CD4-positive, alpha-beta T cell treated with Interleukin-4 for 4 hours (primary cell): ENCODE data around the gene MRPS7.
"Not testable (repeated sequence)": the region's sequence is repeated elsewhere in the genome, so short reads cannot be mapped to it uniquely, and the experiment has no call there.

Experiments used
- DNase-seq: peaks from one replicate; pipeline ENCODE4 v3.0.0-alpha.2; 2020

Gene MRPS7

DNA sequence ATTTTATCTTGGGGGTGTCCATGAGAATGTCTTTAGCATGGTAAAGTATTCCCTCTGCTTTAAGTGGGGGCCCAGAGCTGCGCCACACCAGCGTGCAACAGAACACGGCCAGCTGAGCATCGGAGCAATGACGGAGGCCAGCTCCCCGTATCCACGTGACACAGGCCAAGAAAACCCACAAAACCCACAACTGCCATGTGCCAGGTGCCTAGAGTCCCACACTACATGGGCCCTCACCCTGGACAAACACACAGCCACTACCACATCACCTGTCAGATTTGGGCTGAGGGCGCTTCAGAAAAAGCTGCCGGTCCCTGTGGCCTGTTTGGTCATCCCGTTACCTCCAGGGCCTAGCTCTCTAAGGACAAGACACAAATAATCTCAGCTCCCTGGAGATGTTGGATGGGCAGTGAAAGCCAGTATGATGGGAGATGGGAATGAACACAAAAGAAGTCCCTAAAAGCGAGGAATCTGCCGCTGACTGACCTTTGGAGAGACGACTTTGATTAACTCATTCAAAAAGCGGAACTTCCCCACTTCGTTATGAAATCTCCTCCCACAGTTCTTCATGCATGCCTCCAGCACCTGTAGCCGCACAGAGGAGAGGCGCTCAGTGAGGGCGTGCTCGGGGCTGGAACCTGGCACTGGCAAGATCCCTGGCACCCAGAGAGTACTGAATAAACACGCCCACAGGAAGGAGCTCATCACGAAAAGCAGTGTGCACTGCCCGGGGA lies 17.4 kb upstream of the MRPS7 start:
- DNase-seq, result no peak

DNA sequence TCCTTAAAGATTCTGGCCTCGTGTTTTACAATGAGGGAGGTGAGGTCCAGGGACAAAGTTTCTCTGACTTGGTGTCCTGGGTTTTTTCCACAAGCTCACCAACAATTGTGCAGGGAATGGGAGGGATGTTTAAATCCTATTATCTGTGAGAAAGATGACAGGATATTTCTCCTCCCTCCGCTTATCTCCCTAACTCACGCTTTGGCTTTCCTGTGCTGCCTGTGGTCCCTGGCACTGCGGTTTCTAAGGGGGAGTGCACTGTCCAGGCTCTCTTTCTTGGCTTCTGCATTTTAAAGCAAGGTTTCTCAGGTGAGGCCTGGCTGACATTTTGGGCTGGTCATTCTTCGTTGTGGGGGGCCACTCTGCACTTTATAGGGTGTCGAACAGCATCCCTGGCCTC lies 16.7 kb upstream of the MRPS7 start:
- DNase-seq, result no peak

DNA sequence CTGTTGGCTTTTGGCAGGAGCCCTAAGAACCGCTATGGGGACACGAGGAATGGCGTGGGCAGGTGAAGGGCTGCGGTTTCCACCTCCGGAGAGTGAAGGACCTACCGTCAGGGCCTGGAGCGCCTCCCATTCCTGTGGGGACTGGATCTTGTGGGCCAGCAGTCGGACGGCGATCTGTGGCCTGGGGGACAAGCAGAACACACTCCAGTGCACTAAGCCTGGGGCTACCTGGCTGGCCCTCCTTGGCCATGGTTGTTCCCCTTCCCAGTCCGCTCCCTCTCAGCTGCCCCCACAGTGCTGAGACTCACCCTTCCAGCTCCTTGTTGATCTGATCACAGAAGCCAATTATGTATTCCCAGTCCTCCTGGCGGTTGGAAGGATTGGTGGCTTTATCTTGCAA lies 15.3 kb upstream of the MRPS7 start:
- no peak for DNase-seq

DNA sequence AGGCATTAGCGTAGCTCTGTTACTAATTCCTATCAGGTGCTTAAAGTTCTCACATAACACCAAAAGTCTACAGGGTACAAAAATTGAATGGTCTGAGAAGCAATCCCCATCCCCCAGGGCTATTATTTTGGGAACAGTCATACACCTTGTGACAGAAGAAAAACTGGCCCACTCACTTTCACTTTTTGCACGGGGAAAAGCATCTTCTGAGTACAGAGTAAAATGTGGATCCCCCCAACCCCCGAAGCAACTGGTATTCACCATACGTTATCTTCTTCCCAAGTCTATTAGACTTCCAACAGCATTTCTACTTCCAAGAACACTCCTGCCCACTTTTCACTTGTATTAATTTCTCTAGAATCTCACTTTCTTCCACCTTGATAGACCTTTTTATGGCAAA lies 12.1 kb upstream of the MRPS7 start:
- no peak for DNase-seq

DNA sequence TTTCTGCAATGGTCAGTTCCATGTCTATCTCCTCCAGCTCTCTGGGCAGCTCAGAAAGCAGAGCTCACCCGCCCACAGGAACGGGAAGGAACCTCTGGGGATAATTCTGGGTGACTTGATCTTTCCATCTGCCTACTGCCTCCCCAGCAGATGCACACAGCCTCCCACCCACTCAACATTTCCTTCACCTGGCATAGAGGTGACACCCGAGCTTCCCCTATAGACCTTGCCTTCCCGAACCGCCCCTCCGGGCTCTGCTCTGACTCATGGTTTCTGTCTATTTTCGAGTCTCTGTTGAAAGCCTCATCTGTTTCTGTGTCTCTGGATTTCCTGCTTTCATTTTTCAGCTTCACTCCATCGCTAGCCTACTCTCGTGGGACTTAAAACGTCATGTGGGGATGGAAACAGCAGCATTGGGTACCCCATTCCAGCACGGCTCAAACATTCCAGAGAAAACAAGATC lies 11.6 kb upstream of the MRPS7 start:
- DNase-seq, result peak; percentile 71

DNA sequence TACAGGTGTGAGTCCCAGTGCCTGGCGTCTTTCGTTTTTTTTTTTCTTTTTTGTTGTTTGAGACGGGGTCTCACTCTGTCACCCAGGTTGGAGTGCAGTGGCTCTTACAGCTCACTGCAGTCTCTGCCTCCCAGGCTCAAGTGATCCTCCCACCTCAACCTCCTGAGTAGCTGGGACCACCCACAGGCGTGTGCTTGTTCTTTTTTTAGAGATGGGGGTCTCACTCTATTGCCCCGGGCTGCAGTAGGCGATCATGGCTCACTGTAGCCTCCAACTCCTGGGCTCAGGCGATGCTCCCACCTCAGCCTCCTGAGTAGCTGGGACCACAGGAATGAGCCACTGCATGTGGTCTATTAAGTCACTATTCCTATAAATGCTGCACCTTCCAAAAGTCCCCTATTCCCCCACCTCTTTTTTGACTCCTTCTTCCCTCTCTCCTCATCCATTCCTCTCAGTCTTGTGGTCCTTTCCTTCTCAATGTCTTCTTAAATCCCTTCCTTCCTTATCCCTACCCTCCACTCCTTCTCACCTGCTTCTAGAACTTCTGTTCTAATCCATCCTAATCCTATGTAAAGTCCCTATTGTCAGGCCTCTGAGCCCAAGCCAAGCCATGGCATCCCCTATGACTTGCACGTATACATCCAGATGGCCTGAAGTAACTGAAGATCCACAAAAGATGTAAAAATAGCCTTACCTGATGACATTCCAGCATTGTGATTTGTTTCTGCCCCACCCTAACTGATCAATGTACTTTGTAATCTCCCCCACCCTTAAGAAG lies 9.5 kb upstream of the MRPS7 start:
- no peak for DNase-seq

DNA sequence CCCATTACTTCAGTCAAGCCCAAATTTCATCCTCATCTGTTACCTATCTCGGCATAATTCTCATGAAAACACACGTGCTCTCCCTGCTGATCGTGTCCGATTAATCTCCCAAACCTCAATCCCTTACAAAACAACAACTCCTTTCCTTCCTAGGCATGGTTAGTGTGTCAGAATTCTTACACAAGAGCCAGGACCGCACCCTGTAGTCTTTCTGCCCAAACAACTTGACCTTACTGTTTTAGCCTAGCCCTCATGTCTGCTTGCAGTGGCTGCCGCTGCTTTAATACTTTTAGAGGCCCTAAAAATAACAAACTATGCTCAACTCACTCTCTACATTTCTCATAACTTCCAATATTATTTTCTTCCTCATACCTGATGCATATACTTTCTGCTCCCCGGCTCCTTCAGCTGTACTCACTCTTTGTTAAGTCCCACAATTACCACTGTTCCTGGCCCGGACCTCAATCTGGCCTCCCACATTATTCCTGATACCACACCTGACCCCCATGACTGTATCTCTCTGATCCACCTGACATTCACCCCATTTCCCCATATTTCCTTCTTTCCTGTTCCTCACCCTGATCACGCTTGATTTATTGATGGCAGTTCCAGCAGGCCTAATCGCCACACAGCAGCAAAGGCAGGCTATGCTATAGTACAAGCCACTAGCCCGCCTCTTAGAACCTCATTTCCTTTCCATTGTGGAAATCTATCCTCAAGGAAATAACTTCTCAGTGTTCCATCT lies 5.6 kb upstream of the MRPS7 start:
- not testable (repeated sequence) for DNase-seq

DNA sequence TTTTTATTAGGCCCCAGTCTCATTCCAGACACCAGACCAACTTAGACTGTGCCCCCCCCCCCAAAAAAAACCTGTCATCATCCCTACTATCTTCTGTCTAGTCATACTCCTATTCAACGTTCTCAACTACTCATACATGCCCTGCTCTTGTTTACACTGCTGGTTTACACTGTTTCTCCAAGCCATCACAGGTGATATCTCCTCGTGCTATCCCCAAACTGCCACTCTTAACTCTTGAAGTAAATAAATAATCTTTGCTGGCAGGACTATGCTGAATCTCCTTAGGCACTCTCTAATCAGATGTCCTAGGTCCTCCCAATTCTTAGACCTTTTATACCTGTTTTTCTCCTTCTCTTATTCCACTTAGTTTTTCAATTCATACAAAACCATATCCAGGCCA lies 4.5 kb upstream of the MRPS7 start:
- not testable (repeated sequence) for DNase-seq

DNA sequence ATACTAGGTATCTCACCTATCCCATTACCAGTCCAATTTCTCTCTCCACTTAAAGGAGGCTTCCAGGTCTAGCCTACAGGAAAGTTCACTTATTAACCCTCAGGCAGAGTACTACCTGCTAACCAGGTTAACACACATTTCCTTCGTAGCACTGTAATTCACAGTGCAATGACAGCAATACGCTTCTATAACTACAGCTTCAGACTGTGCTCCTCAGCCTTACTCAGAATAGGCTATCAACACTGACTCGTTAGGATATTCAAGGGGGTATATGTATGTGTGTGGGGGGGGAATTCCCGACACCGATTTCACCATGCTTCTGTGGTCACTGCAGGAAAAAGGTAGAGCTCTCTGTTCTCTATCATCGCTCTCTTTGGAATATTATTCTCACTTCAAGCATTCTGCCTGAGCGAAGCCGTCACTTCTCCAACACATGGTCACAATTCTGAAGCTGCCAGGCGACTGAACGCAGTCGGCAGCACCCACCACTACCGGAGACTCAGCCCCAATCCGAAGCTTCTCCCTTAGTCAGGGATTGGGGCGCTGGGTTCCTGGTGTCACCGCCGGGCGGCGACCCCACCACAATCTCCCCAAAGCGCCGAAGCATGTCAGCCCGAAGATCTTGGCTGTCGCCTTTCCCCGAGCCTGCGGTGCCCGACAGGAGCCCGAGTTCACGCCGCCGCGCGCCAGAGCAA lies 891 bp upstream of the MRPS7 start:
- DNase-seq, result peak; percentile 60

DNA sequence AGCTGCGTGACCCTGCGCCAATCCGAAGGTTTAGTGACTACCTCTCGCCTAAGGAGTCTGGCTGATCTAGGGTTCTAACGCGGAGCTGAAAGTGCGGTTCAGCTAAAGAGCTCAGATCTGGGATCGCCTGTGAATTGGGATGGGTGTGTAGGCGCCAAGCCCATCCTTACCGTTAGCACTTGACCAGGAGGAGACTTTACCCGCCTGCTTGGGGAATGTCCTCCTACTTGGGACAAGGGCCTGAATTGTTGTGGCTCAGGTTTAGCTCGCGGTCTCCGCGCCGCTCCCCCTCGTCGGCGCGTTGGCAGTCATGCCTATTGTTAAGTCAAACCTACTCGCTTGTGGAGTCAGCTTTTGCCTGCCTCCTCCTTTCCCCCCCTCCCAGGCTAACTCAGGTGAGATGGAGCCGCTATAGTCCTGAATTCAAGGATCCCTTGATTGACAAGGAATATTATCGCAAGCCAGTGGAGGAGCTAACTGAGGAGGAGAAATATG lies 480 bp downstream of the MRPS7 start:
- DNase-seq, result no peak

DNA sequence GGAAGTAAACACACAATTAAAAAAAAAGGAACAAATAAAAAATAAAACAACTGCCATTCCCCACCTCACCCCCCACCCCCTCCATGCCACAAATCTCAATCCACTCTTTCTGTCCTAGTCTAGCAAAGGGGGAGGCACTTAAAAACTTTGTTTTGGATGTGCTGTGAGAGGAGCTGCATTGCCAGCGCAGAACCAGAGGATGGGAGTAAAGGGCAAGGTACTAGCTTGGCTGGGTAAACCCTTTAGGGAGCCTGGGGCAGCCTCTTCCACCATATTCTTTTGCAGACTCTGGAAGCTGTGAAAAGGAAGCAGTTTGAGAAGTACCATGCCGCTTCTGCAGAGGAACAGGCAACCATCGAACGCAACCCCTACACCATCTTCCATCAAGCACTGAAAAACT lies 1.4 kb downstream of the MRPS7 start:
- no peak for DNase-seq

DNA sequence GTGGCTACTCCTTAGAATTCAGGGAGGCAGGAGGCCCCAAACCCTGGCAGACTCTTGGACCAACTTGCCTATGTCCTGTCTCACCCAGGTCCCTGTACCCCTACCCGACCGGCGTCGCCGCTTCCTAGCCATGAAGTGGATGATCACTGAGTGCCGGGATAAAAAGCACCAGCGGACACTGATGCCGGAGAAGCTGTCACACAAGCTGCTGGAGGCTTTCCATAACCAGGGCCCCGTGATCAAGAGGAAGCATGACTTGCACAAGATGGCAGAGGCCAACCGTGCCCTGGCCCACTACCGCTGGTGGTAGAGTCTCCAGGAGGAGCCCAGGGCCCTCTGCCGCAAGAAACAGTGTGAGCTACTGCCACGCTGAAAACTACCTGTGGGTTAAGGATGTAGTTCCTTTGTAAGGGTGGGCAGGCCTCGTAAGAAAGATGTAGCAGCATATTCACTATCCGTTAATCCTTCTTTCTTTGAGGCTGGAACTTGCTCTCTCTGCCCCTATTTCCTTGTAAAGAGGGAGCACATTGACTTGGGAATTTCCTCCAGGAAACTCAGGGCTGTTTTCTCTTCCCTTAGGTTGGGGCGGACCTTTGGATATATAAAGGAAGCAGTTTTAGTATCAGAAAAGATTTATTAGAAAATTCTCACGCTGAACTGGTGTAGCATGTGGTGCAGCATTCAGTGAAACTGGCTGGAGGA lies 4.1 kb downstream of the MRPS7 start:
- DNase-seq, result no peak

DNA sequence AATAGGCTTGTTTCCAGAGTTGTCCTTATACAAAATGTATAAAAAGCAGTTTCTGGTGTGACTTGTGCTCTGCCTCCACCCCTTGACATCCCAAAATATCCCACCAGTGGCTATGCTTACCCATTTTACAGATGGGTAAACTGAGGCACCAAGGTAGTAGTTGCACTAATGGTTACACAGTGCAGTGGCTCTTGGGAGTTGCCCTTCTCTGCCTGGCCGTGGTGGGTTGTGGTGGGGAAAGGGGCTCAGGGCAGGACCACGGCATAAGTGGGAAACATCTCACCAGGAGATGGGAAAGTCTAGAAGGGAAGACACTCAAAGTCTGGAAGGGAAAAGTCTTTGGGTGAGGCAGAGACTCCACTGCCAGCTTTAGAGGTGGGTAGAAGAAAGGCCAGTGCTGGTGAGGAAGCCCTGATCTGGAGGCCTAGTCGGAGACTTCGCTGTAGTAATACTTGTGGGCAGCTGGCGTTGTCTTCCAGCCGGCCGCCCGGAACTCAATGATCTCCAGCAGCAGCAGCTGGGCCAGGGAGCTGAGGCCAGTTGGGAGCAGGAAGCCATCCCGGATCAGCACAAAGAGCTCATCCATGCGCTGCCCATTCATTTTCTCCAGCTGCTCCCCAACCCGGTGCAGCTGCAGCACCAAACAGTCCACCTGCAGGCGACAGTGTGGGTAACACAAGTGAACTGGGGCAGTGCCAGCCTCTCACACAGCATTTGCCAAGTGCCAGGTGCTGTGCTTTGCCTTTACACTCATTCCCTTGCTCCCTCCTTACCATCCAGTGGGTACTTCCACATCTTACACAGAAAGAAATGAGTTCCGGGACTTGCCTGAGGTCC lies 4.9 kb downstream of the MRPS7 start:
- DNase-seq, result no peak

DNA sequence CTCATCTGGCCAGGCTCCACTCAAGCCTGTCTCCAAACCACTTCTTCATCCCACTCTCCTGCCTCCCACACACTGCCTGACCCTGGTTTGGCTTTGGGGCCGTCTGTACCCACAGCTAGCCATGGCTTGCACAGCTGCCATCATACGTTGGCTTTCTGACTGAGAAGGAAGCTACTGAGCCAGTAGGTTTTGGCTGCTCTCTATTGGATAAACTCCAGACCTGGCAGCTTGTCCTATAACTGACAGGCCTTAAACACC lies 5.4 kb downstream of the MRPS7 start:
- DNase-seq, result no peak

DNA sequence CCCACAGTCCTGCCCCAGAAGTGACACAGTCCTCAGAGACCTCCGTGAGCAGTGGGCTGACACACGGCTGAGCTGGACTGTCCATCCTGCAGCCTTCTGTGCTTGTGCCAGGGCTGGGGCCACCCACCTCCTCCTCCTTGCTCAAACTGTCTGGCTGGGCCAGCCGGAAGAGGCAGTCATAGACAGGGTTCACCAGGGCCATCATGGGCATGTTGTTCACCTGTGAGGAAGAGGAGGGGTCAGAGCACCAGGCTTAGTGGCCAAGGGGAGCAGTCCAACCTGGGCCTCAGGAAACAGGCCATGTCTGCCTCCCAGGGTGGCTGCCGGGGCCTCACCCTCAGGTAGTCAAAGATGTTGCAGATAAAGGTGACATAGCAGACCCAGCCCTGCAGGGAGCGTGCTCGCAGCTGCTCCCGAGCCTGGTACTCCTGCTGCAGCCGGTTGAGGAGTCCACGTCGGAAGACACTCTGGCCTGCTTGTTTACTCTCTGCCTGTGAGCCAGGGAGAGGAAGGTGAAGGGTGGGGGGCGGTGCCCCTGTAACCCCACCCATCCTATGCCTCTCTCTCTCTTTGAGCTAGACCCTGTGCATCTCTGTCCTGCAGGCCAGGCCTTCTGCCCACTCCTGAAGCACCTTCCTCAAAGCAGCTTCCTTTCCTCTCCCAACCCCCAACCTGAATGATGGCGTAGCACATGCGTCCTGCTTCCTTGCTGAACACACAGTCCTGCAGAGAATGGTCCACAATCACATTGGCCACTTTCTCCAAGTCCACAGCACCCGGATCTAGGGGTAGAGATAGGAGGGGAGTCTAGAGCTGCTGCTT lies 5.9 kb downstream of the MRPS7 start:
- DNase-seq, result no peak

DNA sequence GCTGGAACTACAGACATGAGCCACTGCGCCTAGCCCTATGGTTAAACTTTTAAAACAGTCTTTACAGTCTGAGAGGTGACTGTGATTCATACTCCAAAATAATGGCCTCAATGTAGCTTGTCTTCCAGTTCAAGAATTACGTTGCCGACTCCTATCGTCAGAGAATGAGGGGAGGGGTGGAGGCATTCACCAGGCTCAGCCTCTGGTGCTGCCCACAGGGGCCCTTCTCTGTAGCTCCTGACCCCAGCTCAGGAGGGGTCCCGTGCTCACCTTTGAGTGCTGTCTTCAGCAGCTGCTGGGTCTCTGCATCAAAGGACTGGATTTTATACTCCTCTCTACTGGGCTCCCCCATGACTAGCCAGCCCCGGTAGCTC lies 8.2 kb downstream of the MRPS7 start:
- DNase-seq, result no peak

DNA sequence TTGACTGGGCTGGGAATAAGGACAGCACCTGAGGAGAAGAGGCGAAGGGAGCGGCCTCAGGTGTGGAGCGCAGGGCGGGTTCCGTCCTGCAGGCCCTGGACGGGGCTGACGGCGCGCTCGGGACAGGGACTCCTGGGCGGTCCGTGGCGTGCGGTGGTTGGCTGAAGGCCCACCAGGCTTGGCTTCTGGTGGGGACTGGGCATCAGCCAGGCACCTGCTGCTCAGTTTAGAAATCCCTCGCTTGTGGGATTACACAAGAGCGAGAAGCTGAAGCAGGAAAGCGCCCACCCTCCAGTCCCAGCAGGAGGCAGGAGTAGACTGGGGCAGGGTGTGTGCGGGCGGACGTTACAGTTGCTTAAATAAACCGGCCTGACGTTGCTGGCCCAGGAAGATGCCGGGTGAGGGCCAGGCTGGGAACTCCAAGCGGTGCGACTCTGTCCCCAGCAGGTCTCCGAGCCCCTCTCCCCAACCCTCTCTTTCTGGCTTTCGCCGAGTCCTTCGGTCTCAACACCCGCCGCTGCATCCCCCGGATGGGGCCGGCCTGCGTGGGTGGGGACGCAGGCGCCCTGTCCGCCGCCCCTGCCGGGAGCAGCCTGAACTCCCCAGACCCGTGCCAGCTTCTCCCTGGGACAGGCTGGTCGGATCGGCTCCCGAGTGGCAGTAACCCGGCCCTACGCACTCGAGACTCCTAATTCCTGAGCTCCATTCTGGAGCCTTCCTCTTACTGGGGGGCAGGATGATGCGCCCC lies 8.7 kb downstream of the MRPS7 start:
- peak; percentile 30 for DNase-seq

DNA sequence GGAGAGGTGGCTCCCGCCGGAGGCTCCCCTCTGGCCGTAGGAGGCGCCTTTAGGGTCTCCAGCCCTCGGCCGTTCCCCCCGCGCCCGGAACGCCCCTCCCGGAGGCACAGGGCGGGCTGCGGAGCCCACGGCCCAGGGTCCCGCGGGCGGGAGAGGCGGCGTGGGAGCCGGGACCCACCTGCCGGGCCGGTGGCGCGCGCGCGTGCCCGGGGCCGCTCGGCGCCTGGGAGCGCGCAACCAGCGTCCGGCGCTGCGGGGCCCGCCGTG lies 9.2 kb downstream of the MRPS7 start, which contains the start of gene MIF4GD:
Gene MIF4GD, minus strand, starts transcription at position 266 of the 267 bp plus-strand sequence. CDS start 1,036 bp downstream, outside the sequence.
- no peak for DNase-seq

DNA sequence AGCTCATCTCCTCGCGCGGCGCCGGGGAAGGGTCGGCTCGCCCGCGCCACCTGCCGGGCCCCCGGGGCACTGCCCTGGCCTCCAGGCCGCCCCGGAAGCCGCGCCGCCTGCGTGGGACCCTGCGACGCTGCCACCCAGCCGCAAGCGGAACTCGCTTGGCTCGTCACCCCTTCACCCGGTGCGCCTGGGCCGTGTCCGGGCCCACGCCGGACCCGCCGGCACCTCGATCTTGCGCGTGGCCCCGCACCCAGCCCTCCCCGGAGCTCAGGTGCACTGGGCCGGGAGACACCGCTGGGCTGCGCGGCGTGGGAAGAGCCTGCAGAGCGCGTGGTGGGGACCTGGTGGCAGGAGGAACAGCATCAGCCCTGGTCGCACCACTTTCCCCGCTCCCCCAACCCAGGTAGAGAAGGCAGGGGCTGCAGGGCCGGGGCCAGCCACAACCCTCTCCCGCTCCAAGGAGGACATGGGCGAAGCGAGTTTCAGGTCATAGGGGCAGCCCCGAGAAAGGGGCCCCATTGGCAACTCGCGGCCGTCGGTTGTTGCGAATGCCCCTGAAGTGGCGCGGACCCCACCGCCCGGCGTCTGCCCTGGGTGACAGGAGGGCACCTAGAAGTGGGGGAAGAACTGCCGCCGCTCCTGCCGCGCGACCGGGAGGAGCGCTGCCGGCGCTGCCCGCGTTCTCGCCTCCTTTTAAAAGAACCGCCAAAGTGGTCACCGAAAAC lies 9.7 kb downstream of the MRPS7 start:
- peak; percentile 78 for DNase-seq
